Measurements from ENCODE around the gene SDCBP2.

DNA sequence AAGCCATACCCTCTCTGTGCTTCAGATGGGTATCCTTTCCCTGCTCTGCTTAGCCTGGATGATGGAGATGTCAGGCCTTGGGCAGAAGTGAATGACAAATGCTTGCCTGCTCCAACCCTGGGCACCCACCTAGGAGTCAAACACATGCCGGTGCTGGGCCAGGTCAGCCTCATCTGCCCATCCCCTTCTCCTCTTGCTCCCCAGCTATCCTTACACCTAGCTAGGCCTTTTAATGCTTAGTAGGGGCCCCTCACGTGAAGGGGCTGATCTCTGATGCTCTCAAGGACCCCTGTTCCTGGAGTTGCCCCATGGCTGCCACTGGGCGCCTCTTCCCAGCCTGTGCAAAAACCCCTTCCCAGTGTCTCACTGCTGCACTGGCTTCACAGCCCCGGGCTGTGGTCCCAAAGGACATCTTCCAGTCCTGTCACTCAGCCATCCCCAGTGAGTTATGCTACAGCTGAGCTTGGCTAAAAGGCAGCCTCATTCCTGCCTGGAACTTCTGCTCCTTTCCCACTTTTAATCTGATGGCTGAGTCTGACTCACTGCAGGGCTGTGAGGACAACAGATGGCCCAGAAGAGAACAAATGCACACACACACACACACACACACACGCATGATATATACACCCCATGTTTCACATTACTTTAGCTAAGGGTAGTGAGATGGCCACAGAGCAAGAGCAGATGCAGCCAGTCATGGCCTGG, 12.8 kb upstream of the SDCBP2 start:
- TF ChIP-seq, protein P1, sequence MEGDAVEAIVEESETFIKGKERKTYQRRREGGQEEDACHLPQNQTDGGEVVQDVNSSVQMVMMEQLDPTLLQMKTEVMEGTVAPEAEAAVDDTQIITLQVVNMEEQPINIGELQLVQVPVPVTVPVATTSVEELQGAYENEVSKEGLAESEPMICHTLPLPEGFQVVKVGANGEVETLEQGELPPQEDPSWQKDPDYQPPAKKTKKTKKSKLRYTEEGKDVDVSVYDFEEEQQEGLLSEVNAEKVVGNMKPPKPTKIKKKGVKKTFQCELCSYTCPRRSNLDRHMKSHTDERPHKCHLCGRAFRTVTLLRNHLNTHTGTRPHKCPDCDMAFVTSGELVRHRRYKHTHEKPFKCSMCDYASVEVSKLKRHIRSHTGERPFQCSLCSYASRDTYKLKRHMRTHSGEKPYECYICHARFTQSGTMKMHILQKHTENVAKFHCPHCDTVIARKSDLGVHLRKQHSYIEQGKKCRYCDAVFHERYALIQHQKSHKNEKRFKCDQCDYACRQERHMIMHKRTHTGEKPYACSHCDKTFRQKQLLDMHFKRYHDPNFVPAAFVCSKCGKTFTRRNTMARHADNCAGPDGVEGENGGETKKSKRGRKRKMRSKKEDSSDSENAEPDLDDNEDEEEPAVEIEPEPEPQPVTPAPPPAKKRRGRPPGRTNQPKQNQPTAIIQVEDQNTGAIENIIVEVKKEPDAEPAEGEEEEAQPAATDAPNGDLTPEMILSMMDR (IDR thresholded peaks at IDR 0.05 in 4 of 5, conservative IDR thresholded peaks at IDR 0.05 in 1 of 5) = no peak
- no peak for TF ChIP-seq POLR2A (IDR thresholded peaks at IDR 0.05)
